Thymus (tissue), 11 donors: Measurements from ENCODE around the gene PPP1R1B. TPM values are rescaled to one million over a fixed set of nuclear protein-coding genes. Genes with fewer than 3 reads are reported as not detected.

Source experiments
- DNase-seq, 9 donors: peaks; one replicate each; pipeline ENCODE4 v3.0.0-alpha.2; 2013; ENCODE audit warnings: low spot score in 9 of 9, low read depth in 6 of 9, missing footprints in 1 of 9
- H3K27ac ChIP-seq, 2 donors: one replicate each; pipeline ENCODE4 v1.5.1; 2013; ENCODE audit warnings: control low read depth in 1 of 2, low read depth in 1 of 2, low read length in 1 of 2, mild to moderate bottlenecking in 1 of 2, moderate library complexity in 1 of 2
- H3K27me3 ChIP-seq, 2 donors: one replicate each; pipeline ENCODE4 v1.5.1; 2013; ENCODE audit warnings: low read length in 1 of 2; ENCODE audit not compliant: control insufficient read depth in 2 of 2, insufficient read depth in 1 of 2
- H3K36me3 ChIP-seq, 2 donors: one replicate each; pipeline ENCODE4 v1.5.1; 2013; ENCODE audit warnings: low read length in 1 of 2, mild to moderate bottlenecking in 1 of 2, moderate library complexity in 1 of 2; ENCODE audit not compliant: control insufficient read depth in 2 of 2, insufficient read depth in 2 of 2
- H3K4me1 ChIP-seq, 2 donors: one replicate each; pipeline ENCODE4 v1.5.1; 2013; ENCODE audit warnings: low read length in 2 of 2; ENCODE audit not compliant: control insufficient read depth in 2 of 2, insufficient read depth in 2 of 2
- H3K4me3 ChIP-seq, 2 donors: one replicate each; pipeline ENCODE4 v1.5.1; 2013; ENCODE audit warnings: low read length in 2 of 2, control low read depth in 1 of 2, mild to moderate bottlenecking in 1 of 2
- H3K9me3 ChIP-seq, 2 donors: one replicate each; pipeline ENCODE4 v1.5.1; 2013; ENCODE audit warnings: low read length in 1 of 2, mild to moderate bottlenecking in 1 of 2; ENCODE audit not compliant: control insufficient read depth in 2 of 2, insufficient read depth in 1 of 2
- WGBS: extraction: QIAGEN DNeasy Blood & Tissue Kit; methylation state at CpG from one replicate; pipeline ENCODE4 v1.1.7; 2013; 5-methylcytosine and 5-hydroxymethylcytosine counted together
- polyA plus RNA-seq: library from polyadenylated mRNA; stranded (reverse); fragments of 200-250 nt; gene quantifications from one replicate; pipeline ENCODE4 v1.2.3, GENCODE V29; 2013
- total RNA-seq: library from RNA; stranded (reverse); fragments of 120-200 nt; gene quantifications from one replicate; pipeline ENCODE4 v1.2.4, GENCODE V29; 2013
- donor health status: healthy.

The PPP1R1B gene
- total and polyA plus RNA-seq, 2 donors = 1.3 to 1.8 TPM

- 87% methylated on average over 7 of the region's 7 CpGs for WGBS
- Histone ChIP-seq H3K27ac (no peak overlapping the region), H3K9me3 (no peaks in the 10 kb centered on the region), H3K4me3 (no peak overlapping the region), H3K36me3 (peaks cover 0 to 3% of the 10 kb centered on the region in 2 donors), H3K4me1 (peaks cover 14 to 40% of the 10 kb centered on the region in 2 donors), H3K27me3 (no peaks in the 10 kb centered on the region)
- DNase-seq = no peak
Observed at GRCh38 chr17:39641883-39642282, 15.1 kb downstream of the PPP1R1B start.

GRCh38 chr17:39642291-39643074, 15.7 kb downstream of the PPP1R1B start:
- no peaks in the 10 kb centered on the region for H3K9me3 ChIP-seq
- no peak overlapping the region for H3K4me3 ChIP-seq
- 96% methylated on average over 9 of the region's 9 CpGs for WGBS
- H3K27ac ChIP-seq = no peak overlapping the region
- peaks cover 14 to 40% of the 10 kb centered on the region in 2 donors for H3K4me1 ChIP-seq
- H3K27me3 ChIP-seq = no peaks in the 10 kb centered on the region
- no peak for DNase-seq
- peaks cover 3 to 4% of the 10 kb centered on the region in 2 donors for H3K36me3 ChIP-seq

GRCh38 chr17:39643271-39643670, 16.5 kb downstream of the PPP1R1B start:
- peaks cover 7 to 33% of the 10 kb centered on the region in 2 donors for H3K4me1 ChIP-seq
- H3K9me3 ChIP-seq = no peaks in the 10 kb centered on the region
- H3K36me3 ChIP-seq = peaks cover 3 to 4% of the 10 kb centered on the region in 2 donors
- H3K4me3 ChIP-seq = no peak overlapping the region
- no peak for DNase-seq
- no peaks in the 10 kb centered on the region for H3K27me3 ChIP-seq
- WGBS = 90% methylated on average over 4 of the region's 4 CpGs
- H3K27ac ChIP-seq = no peak overlapping the region

- Histone ChIP-seq H3K4me1 (peaks cover 0 to 3% of the 10 kb centered on the region in 2 donors), H3K36me3 (peaks cover 0 to 17% of the 10 kb centered on the region in 2 donors), H3K27ac (no peak overlapping the region), H3K27me3 (no peaks in the 10 kb centered on the region), H3K9me3 (no peaks in the 10 kb centered on the region), H3K4me3 (no peak overlapping the region)
- DNase-seq = no peak
- 96% methylated on average over 5 of the region's 5 CpGs for WGBS
Observed at GRCh38 chr17:39647256-39647655, 20.5 kb downstream of the PPP1R1B start.

- H3K4me1 ChIP-seq = peaks cover 0 to 3% of the 10 kb centered on the region in 2 donors
- H3K9me3 ChIP-seq = no peaks in the 10 kb centered on the region
- H3K27me3 ChIP-seq = no peaks in the 10 kb centered on the region
- DNase-seq = no peak
- 95% methylated on average over 15 of the region's 15 CpGs for WGBS
- no peak overlapping the region for H3K4me3 ChIP-seq
- H3K27ac ChIP-seq = no peak overlapping the region
- H3K36me3 ChIP-seq = peaks cover 0 to 22% of the 10 kb centered on the region in 2 donors
Observed at GRCh38 chr17:39648616-39649366, 22.0 kb downstream of the PPP1R1B start.

- DNase-seq = no peak
- H3K4me1 ChIP-seq = peaks cover 0 to 5% of the 10 kb centered on the region in 2 donors
- H3K9me3 ChIP-seq = no peaks in the 10 kb centered on the region
- no peak overlapping the region for H3K4me3 ChIP-seq
- no peaks in the 10 kb centered on the region for H3K27me3 ChIP-seq
- no peak overlapping the region for H3K27ac ChIP-seq
- peaks cover 8 to 22% of the 10 kb centered on the region in 2 donors for H3K36me3 ChIP-seq
- 98% methylated on average over 11 of the region's 11 CpGs for WGBS
Observed at GRCh38 chr17:39650121-39650579, 23.4 kb downstream of the PPP1R1B start.

GRCh38 chr17:39651923-39652586, 25.3 kb downstream of the PPP1R1B start:
- H3K4me3 ChIP-seq = no peak overlapping the region
- peaks cover 17 to 32% of the 10 kb centered on the region in 2 donors for H3K36me3 ChIP-seq
- no peak overlapping the region for H3K27ac ChIP-seq
- H3K27me3 ChIP-seq = no peaks in the 10 kb centered on the region
- 88% methylated on average over 8 of the region's 8 CpGs for WGBS
- no peak for DNase-seq
- peaks cover 0 to 4% of the 10 kb centered on the region in 2 donors for H3K4me1 ChIP-seq
- H3K9me3 ChIP-seq = no peaks in the 10 kb centered on the region

- DNase-seq = no peak
- Histone ChIP-seq H3K4me1 (peaks cover under 1 to 4% of the 10 kb centered on the region in 2 donors), H3K27ac (no peak overlapping the region)
Observed at GRCh38 chr17:39652587-39653315, 26.0 kb downstream of the PPP1R1B start.

More at GRCh38 chr17:39652587-39653315, 26.0 kb downstream of the PPP1R1B start:
- no peaks in the 10 kb centered on the region for H3K27me3 ChIP-seq
- no peaks in the 10 kb centered on the region for H3K9me3 ChIP-seq
- peaks cover 18 to 35% of the 10 kb centered on the region in 2 donors for H3K36me3 ChIP-seq
- 87% methylated on average over 7 of the region's 7 CpGs for WGBS
- H3K4me3 ChIP-seq = no peak overlapping the region
